Progenitor cell of endocrine pancreas (in vitro differentiated cells): Measurements from ENCODE around the gene VN1R2. TPM values are rescaled to one million over a fixed set of nuclear protein-coding genes. Genes with fewer than 3 reads are reported as not detected.
"Not testable (repeated sequence)": the region's sequence is repeated elsewhere in the genome, so short reads cannot be mapped to it uniquely, and the experiment has no call there.

ENCODE experiments used
- DNase-seq: peaks from one replicate; pipeline ENCODE4 v3.0.0; 2021; ENCODE audit warnings: low spot score; ENCODE audit not compliant: unreplicated experiment
- H3K27ac Mint-ChIP-seq: 2 replicates; pipeline ENCODE4 v1.8.0; 2021; ENCODE audit warnings: mild to moderate bottlenecking, moderate library complexity, mixed read lengths
- H3K27me3 Mint-ChIP-seq: 2 replicates; pipeline ENCODE4 v1.8.0; 2021; ENCODE audit warnings: mixed read lengths
- H3K36me3 Mint-ChIP-seq: 2 replicates; pipeline ENCODE4 v1.8.0; 2022; ENCODE audit warnings: mixed read lengths; ENCODE audit not compliant: insufficient read depth
- H3K4me1 Mint-ChIP-seq: 2 replicates; pipeline ENCODE4 v1.8.0; 2021; ENCODE audit warnings: low read depth, mixed read lengths
- H3K4me3 Mint-ChIP-seq: 2 replicates; pipeline ENCODE4 v1.8.0; 2021; ENCODE audit warnings: low read depth, mild to moderate bottlenecking, moderate library complexity, mixed read lengths
- H3K9me3 Mint-ChIP-seq: 2 replicates; pipeline ENCODE4 v1.8.0; 2021; ENCODE audit warnings: low read depth, mixed read lengths
- total RNA-seq: library from RNA; stranded (reverse); gene quantifications from 2 replicates; pipeline ENCODE4 v1.2.1, GENCODE V29; 2021
- TF ChIP-seq, protein P1 (sequence below): fragments of 200-600 bp; sonication (generic); IDR thresholded peaks from one replicate; pipeline ENCODE4 v1.5.0; 2021; ENCODE audit warnings: antibody characterized with exemption, mild to moderate bottlenecking; ENCODE audit not compliant: unreplicated experiment

The VN1R2 gene
- total RNA-seq, 1 donor from 2014 or later, result not detected

DNA sequence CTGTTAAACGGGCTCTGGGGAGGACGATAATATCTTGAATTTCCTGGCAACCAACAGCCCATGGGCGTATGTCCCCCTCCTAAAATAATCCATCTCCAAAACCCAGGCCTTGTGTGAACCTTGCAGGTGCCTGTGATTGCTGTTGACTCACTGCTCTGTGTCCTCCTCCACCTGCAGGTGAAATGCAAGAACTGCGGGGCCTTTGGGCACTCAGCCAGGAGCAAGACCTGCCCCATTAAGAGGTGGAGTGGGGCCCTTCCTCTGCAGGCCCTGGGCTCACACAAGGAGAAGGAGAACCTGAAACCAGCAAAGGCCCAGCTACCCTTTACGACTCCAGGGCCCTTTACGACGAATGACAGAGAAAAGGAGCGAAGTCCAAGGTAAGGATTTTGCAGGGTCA is 23.9 kb downstream of the VN1R2 start:
- not testable (repeated sequence) for DNase-seq, H3K4me1 Mint-ChIP-seq, H3K27me3 Mint-ChIP-seq, H3K4me3 Mint-ChIP-seq, H3K27ac Mint-ChIP-seq, H3K9me3 Mint-ChIP-seq, H3K36me3 Mint-ChIP-seq
- TF ChIP-seq, protein P1, sequence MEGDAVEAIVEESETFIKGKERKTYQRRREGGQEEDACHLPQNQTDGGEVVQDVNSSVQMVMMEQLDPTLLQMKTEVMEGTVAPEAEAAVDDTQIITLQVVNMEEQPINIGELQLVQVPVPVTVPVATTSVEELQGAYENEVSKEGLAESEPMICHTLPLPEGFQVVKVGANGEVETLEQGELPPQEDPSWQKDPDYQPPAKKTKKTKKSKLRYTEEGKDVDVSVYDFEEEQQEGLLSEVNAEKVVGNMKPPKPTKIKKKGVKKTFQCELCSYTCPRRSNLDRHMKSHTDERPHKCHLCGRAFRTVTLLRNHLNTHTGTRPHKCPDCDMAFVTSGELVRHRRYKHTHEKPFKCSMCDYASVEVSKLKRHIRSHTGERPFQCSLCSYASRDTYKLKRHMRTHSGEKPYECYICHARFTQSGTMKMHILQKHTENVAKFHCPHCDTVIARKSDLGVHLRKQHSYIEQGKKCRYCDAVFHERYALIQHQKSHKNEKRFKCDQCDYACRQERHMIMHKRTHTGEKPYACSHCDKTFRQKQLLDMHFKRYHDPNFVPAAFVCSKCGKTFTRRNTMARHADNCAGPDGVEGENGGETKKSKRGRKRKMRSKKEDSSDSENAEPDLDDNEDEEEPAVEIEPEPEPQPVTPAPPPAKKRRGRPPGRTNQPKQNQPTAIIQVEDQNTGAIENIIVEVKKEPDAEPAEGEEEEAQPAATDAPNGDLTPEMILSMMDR, result peak; percentile 36

DNA sequence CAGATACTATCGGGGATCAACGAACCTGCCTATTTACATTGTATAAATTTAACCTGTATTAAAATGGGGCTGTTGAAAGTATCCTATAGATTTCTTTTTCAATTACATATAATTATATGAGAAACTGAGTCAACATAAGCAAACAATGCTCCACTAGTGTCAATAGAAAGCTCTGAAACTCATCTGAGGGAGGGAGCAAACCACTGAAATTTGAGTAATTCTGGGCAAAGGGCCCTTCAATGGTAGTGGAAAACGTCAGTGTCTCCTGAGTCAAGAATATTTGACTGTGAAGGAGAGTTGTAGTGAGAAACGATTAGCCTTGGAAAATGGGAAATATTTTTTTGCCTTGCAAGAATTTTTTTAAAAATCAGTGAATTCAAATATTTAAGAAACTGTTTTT is 27.0 kb downstream of the VN1R2 start:
- H3K9me3 Mint-ChIP-seq, result peaks cover 3% of the 10 kb centered on the region
- H3K27me3 Mint-ChIP-seq, result no peaks in the 10 kb centered on the region
- no peak overlapping the region for H3K4me3 Mint-ChIP-seq
- H3K27ac Mint-ChIP-seq, result no peak overlapping the region
- DNase-seq, result no peak
- TF ChIP-seq, protein P1, result no peak
- no peaks in the 10 kb centered on the region for H3K36me3 Mint-ChIP-seq
- H3K4me1 Mint-ChIP-seq, result no peaks in the 10 kb centered on the region

DNA sequence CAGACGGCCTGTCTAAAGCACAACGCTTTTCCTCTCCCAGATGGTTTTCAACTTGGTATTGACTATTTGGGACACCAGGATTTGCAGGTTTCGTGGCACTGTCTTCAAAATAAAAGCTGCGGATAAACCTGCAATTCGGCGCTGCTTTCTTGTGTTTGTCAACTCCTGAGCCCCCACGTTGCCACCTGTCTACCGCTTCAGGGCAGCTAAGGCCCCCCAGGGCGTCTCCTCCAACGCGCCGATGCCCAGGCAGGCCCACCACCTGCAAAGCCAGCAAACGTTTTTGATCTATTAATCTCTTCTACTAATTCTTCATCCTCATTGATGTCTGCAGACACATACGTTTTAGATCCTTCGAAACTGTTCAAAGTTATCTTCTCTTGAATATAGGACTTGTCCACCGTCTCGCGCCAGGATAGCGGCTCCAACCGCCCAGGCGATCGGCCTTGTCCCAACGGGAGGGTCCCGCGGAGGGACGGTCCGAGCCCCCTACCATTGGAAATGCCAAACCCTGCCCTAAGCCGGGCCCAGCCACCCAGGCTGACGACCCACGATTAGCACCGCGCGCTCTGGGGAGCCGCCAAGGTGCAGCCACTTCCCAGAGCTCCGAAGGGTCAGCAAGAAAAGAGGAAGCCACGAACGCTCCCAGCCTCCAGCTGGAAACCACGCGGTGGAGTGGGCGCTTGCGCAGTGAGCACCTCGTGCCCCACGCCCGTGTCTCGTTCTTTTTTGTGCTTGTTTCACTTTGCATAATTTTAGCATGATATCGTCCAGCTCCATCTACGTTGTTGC is 32.9 kb downstream of the VN1R2 start:
- H3K4me3 Mint-ChIP-seq, result no peak overlapping the region
- TF ChIP-seq, protein P1, result no peak
- peaks cover 30% of the 10 kb centered on the region for H3K9me3 Mint-ChIP-seq
- peaks cover 3% of the 10 kb centered on the region for H3K27me3 Mint-ChIP-seq
- no peaks in the 10 kb centered on the region for H3K36me3 Mint-ChIP-seq
- no peaks in the 10 kb centered on the region for H3K4me1 Mint-ChIP-seq
- H3K27ac Mint-ChIP-seq, result no peak overlapping the region
- DNase-seq, result no peak

DNA sequence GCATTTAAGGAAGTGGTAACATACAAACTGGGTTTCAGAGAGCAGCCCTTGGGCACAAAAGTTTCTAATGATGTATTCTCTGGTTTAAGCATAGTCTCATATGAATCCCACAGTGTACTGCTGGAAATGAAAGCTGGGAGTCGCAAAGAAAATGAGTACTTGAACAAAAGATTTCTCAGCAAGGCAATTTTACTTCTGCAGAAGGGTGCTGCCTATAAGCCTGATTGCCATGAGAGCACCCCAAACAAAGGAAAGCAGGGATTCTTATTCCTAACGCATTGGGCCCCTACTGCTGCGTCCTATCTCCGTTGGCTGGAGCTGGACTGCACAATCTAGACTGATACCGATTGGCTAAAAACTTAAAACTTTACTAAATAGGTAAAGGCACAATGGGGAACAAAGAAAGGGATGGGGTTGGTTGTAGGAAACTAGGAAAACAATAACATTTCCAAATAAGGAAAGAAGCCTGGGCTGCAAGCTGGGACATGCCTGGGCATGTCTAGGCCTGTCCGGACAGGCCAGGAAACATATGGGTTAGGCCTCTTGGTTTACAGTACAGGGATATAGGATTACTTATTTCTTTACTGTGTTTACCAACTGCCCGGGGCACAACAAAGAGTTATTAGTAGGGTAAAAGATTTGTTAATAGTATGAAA is 36.8 kb downstream of the VN1R2 start:
- Mint-ChIP-seq H3K4me3 (no peak overlapping the region), H3K27ac (no peak overlapping the region)
- DNase-seq, result no peak

DNA sequence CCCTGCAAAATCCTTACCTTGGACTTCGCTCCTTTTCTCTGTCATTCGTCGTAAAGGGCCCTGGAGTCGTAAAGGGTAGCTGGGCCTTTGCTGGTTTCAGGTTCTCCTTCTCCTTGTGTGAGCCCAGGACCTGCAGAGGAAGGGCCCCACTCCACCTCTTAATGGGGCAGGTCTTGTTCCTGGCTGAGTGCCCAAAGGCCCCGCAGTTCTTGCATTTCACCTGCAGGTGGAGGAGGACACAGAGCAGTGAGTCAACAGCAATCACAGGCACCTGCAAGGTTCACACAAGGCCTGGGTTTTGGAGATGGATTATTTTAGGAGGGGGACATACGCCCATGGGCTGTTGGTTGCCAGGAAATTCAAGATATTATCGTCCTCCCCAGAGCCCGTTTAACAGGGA is 43.2 kb downstream of the VN1R2 start:
- not testable (repeated sequence) for H3K36me3 Mint-ChIP-seq, H3K4me3 Mint-ChIP-seq, DNase-seq, H3K27me3 Mint-ChIP-seq, H3K27ac Mint-ChIP-seq, H3K4me1 Mint-ChIP-seq, H3K9me3 Mint-ChIP-seq

More for the DNA sequence above, 36.8 kb downstream of the VN1R2 start:
- TF ChIP-seq, protein P1, result no peak
- peaks cover 3% of the 10 kb centered on the region for H3K27me3 Mint-ChIP-seq
- H3K4me1 Mint-ChIP-seq, result no peaks in the 10 kb centered on the region
- H3K9me3 Mint-ChIP-seq, result peaks cover 33% of the 10 kb centered on the region
- no peaks in the 10 kb centered on the region for H3K36me3 Mint-ChIP-seq
